Dermis blood vessel endothelial cell (primary cell): ENCODE measurements around the gene DNM1. TPM values are rescaled to one million over a fixed set of nuclear protein-coding genes. Genes with fewer than 3 reads are reported as not detected.

Experiments
- DNase-seq: peaks from one replicate; pipeline ENCODE4 v3.0.0; 2010
- total RNA-seq: library from RNA; depleted of rRNA; stranded (reverse); fragments of >200 nt; gene quantifications from 2 replicates; pipeline ENCODE4 v1.2.3, GENCODE V29; 2014

DNM1 gene
- total RNA-seq, 1 donor from 2014 or later = 0.17 TPM

GRCh38 chr9:128280084-128280622 lies 77.0 kb downstream of the DNM1 start:
- no peak for DNase-seq

GRCh38 chr9:128282500-128282899 lies 79.3 kb downstream of the DNM1 start:
- DNase-seq = peak; percentile 74

GRCh38 chr9:128285033-128285784 lies 82.0 kb downstream of the DNM1 start:
- DNase-seq = no peak

GRCh38 chr9:128286440-128286839 lies 83.3 kb downstream of the DNM1 start:
- no peak for DNase-seq

GRCh38 chr9:128288273-128289004 lies 85.3 kb downstream of the DNM1 start:
- no peak for DNase-seq

GRCh38 chr9:128292009-128292408 lies 88.8 kb downstream of the DNM1 start:
- no peak for DNase-seq

GRCh38 chr9:128293091-128293490 lies 89.9 kb downstream of the DNM1 start:
- no peak for DNase-seq

- no peak for DNase-seq
These were observed 91.0 kb downstream of the DNM1 start for GRCh38 chr9:128294142-128294541.

- no peak for DNase-seq
These were observed 93.4 kb downstream of the DNM1 start for GRCh38 chr9:128296340-128297220.

GRCh38 chr9:128297221-128297773 lies 94.1 kb downstream of the DNM1 start:
- no peak for DNase-seq

- DNase-seq = no peak
These were observed 95.6 kb downstream of the DNM1 start for GRCh38 chr9:128298535-128299482.

GRCh38 chr9:128304136-128304970 lies 101.2 kb downstream of the DNM1 start:
- DNase-seq = no peak

Other genes with a start within 250 kb of the DNM1 start
- gene EEIG1, start 222.4 kb upstream of the DNM1 start, total RNA-seq = 8.3 and 34.4 TPM in 2 replicates
- 12.8 and 13.8 TPM in 2 replicates for gene NAIF1, start 136.1 kb upstream of the DNM1 start, total RNA-seq
- 34.1 and 64.7 TPM in 2 replicates for gene SLC25A25, start 135.1 kb upstream of the DNM1 start, total RNA-seq
- gene PTGES2, start 75.7 kb upstream of the DNM1 start, total RNA-seq = 52.8 and 87.3 TPM in 2 replicates
- gene LCN2, start 53.9 kb upstream of the DNM1 start, total RNA-seq = 0.14 TPM in 1 of 2 replicates, not detected in the other
- gene BBLN, start 43.1 kb upstream of the DNM1 start, total RNA-seq = 47.4 and 77.1 TPM in 2 replicates
- 16.7 and 37.9 TPM in 2 replicates for gene CIZ1, start 11.8 kb upstream of the DNM1 start, total RNA-seq
- gene GOLGA2, start 72.6 kb downstream of the DNM1 start, total RNA-seq = 68.6 and 76.2 TPM in 2 replicates
- gene SWI5, start 72.9 kb downstream of the DNM1 start, total RNA-seq = 26.9 and 29.1 TPM in 2 replicates
- gene TRUB2, start 119.1 kb downstream of the DNM1 start, total RNA-seq = 16.2 and 24.9 TPM in 2 replicates
- gene COQ4, start 119.5 kb downstream of the DNM1 start, total RNA-seq = 29.2 and 35.6 TPM in 2 replicates
- 34.5 and 38.8 TPM in 2 replicates for gene SLC27A4, start 137.1 kb downstream of the DNM1 start, total RNA-seq
- gene URM1, start 168.0 kb downstream of the DNM1 start, total RNA-seq = 64.8 and 97.7 TPM in 2 replicates
- 25.4 and 32.9 TPM in 2 replicates for gene CERCAM, start 217.5 kb downstream of the DNM1 start, total RNA-seq